ENCODE data around the gene PKNOX2.

- TF ChIP-seq POLR2A (IDR thresholded peaks at IDR 0.05) (no peak), POLR2AphosphoS5 (IDR thresholded peaks at IDR 0.05) (no peak)
- TF ChIP-seq, protein P1, sequence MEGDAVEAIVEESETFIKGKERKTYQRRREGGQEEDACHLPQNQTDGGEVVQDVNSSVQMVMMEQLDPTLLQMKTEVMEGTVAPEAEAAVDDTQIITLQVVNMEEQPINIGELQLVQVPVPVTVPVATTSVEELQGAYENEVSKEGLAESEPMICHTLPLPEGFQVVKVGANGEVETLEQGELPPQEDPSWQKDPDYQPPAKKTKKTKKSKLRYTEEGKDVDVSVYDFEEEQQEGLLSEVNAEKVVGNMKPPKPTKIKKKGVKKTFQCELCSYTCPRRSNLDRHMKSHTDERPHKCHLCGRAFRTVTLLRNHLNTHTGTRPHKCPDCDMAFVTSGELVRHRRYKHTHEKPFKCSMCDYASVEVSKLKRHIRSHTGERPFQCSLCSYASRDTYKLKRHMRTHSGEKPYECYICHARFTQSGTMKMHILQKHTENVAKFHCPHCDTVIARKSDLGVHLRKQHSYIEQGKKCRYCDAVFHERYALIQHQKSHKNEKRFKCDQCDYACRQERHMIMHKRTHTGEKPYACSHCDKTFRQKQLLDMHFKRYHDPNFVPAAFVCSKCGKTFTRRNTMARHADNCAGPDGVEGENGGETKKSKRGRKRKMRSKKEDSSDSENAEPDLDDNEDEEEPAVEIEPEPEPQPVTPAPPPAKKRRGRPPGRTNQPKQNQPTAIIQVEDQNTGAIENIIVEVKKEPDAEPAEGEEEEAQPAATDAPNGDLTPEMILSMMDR (IDR thresholded peaks at IDR 0.05) = no peak
These were observed 293.3 kb downstream of the PKNOX2 start for GRCh38 chr11:125457814-125458343.

Data from gastroesophageal sphincter (tissue), 3 donors.